HEK293 (cell line): ENCODE results near the gene GTF2A1L.

Experiments used
- KLF1 ChIP-seq: fragments of 450-650 bp; formaldehyde crosslinking; IDR thresholded peaks from 2 replicates; pipeline ENCODE4 v1.5.1; 2016; ENCODE audit warnings: missing biosample characterization, missing genetic modification characterization
- PRDM1 ChIP-seq: fragments of 450-650 bp; formaldehyde crosslinking; IDR thresholded peaks from 2 replicates; pipeline ENCODE4; 2016; ENCODE audit warnings: missing biosample characterization, missing genetic modification characterization
- ZNF114 ChIP-seq: fragments of 450-650 bp; formaldehyde crosslinking; IDR thresholded peaks from 2 replicates; pipeline ENCODE4 v1.5.0; 2017; ENCODE audit warnings: missing biosample characterization, missing genetic modification characterization
- ZNF175 ChIP-seq: fragments of 450-650 bp; formaldehyde crosslinking; IDR thresholded peaks from 2 replicates; pipeline ENCODE4 v1.5.1; 2016; ENCODE audit warnings: missing biosample characterization, missing genetic modification characterization
- ZNF549 ChIP-seq: fragments of 450-650 bp; IDR thresholded peaks from 2 replicates; pipeline ENCODE4 v1.5.1; 2018; ENCODE audit warnings: missing biosample characterization, missing genetic modification characterization, mild to moderate bottlenecking, inconsistent platforms, moderate library complexity
- TF ChIP-seq, protein P1 (sequence below): fragments of 450-650 bp; formaldehyde crosslinking; IDR thresholded peaks from 2 replicates; pipeline ENCODE4 v1.5.1; 2016; ENCODE audit warnings: missing biosample characterization, missing genetic modification characterization
- TF ChIP-seq, protein P2 (sequence below): fragments of 450-650 bp; formaldehyde crosslinking; IDR thresholded peaks from 2 replicates; pipeline ENCODE4 v1.5.1; 2016; ENCODE audit warnings: missing biosample characterization, missing genetic modification characterization
- TF ChIP-seq, protein P3 (sequence below): fragments of 450-650 bp; formaldehyde crosslinking; IDR thresholded peaks from 2 replicates; pipeline ENCODE4 v1.5.1; 2016; ENCODE audit warnings: missing biosample characterization, missing genetic modification characterization, low read depth
- TF ChIP-seq, protein P4 (sequence below): fragments of 450-650 bp; formaldehyde crosslinking; IDR thresholded peaks from 2 replicates; pipeline ENCODE4 v1.5.1; 2016; ENCODE audit warnings: missing biosample characterization, missing genetic modification characterization
- TF ChIP-seq, protein P5 (sequence below): fragments of 450-650 bp; formaldehyde crosslinking; IDR thresholded peaks from 2 replicates; pipeline ENCODE4 v1.5.1; 2016; ENCODE audit warnings: missing biosample characterization, missing genetic modification characterization

DNA sequence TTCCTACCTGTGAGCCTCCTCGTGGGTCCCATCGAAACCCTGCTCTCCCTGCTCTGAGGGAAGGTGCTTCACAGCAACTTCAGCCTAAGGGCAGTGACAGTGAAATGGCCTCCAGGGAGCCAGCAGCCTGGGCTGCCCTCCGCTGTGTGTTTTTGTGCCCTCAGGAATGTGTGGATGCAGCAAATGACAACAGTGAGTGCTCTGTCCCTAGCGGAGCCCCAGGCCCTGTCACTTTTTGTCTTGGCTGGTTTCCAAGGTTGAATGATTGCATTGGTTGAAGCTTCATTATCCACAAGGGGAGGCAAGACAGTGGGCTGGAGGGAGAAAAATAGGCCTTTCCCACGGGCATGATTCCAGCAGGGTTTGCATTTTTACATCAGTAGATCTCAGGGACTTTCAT is 44.8 kb upstream of the GTF2A1L start:
- no peak for TF ChIP-seq ZNF549 (tag by site-specific recombination)
- TF ChIP-seq, protein P1, sequence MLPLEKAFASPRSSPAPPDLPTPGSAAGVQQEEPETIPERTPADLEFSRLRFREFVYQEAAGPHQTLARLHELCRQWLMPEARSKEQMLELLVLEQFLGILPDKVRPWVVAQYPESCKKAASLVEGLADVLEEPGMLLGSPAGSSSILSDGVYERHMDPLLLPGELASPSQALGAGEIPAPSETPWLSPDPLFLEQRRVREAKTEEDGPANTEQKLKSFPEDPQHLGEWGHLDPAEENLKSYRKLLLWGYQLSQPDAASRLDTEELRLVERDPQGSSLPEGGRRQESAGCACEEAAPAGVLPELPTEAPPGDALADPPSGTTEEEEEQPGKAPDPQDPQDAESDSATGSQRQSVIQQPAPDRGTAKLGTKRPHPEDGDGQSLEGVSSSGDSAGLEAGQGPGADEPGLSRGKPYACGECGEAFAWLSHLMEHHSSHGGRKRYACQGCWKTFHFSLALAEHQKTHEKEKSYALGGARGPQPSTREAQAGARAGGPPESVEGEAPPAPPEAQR (tag by site-specific recombination) = no peak
- TF ChIP-seq, protein P2, sequence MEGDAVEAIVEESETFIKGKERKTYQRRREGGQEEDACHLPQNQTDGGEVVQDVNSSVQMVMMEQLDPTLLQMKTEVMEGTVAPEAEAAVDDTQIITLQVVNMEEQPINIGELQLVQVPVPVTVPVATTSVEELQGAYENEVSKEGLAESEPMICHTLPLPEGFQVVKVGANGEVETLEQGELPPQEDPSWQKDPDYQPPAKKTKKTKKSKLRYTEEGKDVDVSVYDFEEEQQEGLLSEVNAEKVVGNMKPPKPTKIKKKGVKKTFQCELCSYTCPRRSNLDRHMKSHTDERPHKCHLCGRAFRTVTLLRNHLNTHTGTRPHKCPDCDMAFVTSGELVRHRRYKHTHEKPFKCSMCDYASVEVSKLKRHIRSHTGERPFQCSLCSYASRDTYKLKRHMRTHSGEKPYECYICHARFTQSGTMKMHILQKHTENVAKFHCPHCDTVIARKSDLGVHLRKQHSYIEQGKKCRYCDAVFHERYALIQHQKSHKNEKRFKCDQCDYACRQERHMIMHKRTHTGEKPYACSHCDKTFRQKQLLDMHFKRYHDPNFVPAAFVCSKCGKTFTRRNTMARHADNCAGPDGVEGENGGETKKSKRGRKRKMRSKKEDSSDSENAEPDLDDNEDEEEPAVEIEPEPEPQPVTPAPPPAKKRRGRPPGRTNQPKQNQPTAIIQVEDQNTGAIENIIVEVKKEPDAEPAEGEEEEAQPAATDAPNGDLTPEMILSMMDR (tag by site-specific recombination) = no peak
- TF ChIP-seq, protein P3, sequence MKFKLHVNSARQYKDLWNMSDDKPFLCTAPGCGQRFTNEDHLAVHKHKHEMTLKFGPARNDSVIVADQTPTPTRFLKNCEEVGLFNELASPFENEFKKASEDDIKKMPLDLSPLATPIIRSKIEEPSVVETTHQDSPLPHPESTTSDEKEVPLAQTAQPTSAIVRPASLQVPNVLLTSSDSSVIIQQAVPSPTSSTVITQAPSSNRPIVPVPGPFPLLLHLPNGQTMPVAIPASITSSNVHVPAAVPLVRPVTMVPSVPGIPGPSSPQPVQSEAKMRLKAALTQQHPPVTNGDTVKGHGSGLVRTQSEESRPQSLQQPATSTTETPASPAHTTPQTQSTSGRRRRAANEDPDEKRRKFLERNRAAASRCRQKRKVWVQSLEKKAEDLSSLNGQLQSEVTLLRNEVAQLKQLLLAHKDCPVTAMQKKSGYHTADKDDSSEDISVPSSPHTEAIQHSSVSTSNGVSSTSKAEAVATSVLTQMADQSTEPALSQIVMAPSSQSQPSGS = no peak
- TF ChIP-seq, protein P4, sequence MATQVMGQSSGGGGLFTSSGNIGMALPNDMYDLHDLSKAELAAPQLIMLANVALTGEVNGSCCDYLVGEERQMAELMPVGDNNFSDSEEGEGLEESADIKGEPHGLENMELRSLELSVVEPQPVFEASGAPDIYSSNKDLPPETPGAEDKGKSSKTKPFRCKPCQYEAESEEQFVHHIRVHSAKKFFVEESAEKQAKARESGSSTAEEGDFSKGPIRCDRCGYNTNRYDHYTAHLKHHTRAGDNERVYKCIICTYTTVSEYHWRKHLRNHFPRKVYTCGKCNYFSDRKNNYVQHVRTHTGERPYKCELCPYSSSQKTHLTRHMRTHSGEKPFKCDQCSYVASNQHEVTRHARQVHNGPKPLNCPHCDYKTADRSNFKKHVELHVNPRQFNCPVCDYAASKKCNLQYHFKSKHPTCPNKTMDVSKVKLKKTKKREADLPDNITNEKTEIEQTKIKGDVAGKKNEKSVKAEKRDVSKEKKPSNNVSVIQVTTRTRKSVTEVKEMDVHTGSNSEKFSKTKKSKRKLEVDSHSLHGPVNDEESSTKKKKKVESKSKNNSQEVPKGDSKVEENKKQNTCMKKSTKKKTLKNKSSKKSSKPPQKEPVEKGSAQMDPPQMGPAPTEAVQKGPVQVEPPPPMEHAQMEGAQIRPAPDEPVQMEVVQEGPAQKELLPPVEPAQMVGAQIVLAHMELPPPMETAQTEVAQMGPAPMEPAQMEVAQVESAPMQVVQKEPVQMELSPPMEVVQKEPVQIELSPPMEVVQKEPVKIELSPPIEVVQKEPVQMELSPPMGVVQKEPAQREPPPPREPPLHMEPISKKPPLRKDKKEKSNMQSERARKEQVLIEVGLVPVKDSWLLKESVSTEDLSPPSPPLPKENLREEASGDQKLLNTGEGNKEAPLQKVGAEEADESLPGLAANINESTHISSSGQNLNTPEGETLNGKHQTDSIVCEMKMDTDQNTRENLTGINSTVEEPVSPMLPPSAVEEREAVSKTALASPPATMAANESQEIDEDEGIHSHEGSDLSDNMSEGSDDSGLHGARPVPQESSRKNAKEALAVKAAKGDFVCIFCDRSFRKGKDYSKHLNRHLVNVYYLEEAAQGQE (tag by site-specific recombination) = no peak
- no peak for TF ChIP-seq ZNF114 (tag by site-specific recombination)
- TF ChIP-seq, protein P5, sequence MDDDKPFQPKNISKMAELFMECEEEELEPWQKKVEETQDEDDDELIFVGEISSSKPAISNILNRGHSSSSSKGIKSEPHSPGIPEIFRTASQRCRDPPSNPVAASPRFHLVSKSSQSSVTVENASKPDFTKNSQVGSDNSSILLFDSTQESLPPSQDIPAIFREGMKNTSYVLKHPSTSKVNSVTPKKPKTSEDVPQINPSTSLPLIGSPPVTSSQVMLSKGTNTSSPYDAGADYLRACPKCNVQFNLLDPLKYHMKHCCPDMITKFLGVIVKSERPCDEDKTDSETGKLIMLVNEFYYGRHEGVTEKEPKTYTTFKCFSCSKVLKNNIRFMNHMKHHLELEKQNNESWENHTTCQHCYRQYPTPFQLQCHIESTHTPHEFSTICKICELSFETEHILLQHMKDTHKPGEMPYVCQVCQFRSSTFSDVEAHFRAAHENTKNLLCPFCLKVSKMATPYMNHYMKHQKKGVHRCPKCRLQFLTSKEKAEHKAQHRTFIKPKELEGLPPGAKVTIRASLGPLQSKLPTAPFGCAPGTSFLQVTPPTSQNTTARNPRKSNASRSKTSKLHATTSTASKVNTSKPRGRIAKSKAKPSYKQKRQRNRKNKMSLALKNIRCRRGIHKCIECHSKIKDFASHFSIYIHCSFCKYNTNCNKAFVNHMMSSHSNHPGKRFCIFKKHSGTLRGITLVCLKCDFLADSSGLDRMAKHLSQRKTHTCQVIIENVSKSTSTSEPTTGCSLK (tag by site-specific recombination) = no peak
- TF ChIP-seq ZNF175 (tag by site-specific recombination) = no peak
- TF ChIP-seq PRDM1 (tag by site-specific recombination) = no peak
- no peak for TF ChIP-seq KLF1 (tag by site-specific recombination)
